NCI-H1694 (cell line): ENCODE data around the gene NBEA.

Experiments used
- DNase-seq: peaks from one replicate; lab custom pipeline; 2025; lab: John Stamatoyannopoulos, UW

Gene NBEA

GRCh38 chr13:35475960-35476943, 534.2 kb downstream of the NBEA start, which contains the start of gene MAB21L1:
Gene MAB21L1 (minus strand): TSS chr13:35476689. CDS start chr13:35476138, 551 bp downstream.
- no peak for DNase-seq

GRCh38 chr13:35477386-35477946, 535.4 kb downstream of the NBEA start:
- no peak for DNase-seq

- no peak for DNase-seq
Measured at GRCh38 chr13:35478271-35479037, 536.4 kb downstream of the NBEA start.

GRCh38 chr13:35479038-35479492, 537.0 kb downstream of the NBEA start:
- no peak for DNase-seq

- DNase-seq, result no peak
Measured at GRCh38 chr13:35479706-35480105, 537.6 kb downstream of the NBEA start.

GRCh38 chr13:35480346-35480745, 538.3 kb downstream of the NBEA start:
- no peak for DNase-seq

- DNase-seq, result no peak
Measured at GRCh38 chr13:35481777-35482176, 539.7 kb downstream of the NBEA start.

GRCh38 chr13:35482527-35482926, 540.5 kb downstream of the NBEA start:
- DNase-seq, result no peak

GRCh38 chr13:35483761-35484160, 541.7 kb downstream of the NBEA start:
- DNase-seq, result no peak

GRCh38 chr13:35484384-35484783, 542.3 kb downstream of the NBEA start:
- peak; percentile 73 for DNase-seq

GRCh38 chr13:35485424-35485823, 543.4 kb downstream of the NBEA start:
- DNase-seq, result peak; percentile 70

GRCh38 chr13:35489050-35489449, 547.0 kb downstream of the NBEA start:
- no peak for DNase-seq

- DNase-seq, result no peak
Measured at GRCh38 chr13:35496006-35496405, 553.9 kb downstream of the NBEA start.

GRCh38 chr13:35496761-35497386, 554.8 kb downstream of the NBEA start:
- no peak for DNase-seq

GRCh38 chr13:35498231-35498630, 556.2 kb downstream of the NBEA start:
- no peak for DNase-seq

GRCh38 chr13:35499196-35499662, 557.2 kb downstream of the NBEA start:
- DNase-seq, result no peak

- DNase-seq, result no peak
Measured at GRCh38 chr13:35499676-35500075, 557.6 kb downstream of the NBEA start.

GRCh38 chr13:35500144-35500543, 558.1 kb downstream of the NBEA start:
- no peak for DNase-seq

GRCh38 chr13:35501661-35502235, 559.7 kb downstream of the NBEA start:
- DNase-seq, result no peak

GRCh38 chr13:35502456-35502855, 560.4 kb downstream of the NBEA start:
- DNase-seq, result no peak

- DNase-seq, result no peak
Measured at GRCh38 chr13:35512271-35512920, 570.3 kb downstream of the NBEA start.
